ENCODE data around the gene FAM210B.
"Not testable (repeated sequence)": the region's sequence is repeated elsewhere in the genome, so short reads cannot be mapped to it uniquely, and the experiment has no call there.

The FAM210B gene

DNA sequence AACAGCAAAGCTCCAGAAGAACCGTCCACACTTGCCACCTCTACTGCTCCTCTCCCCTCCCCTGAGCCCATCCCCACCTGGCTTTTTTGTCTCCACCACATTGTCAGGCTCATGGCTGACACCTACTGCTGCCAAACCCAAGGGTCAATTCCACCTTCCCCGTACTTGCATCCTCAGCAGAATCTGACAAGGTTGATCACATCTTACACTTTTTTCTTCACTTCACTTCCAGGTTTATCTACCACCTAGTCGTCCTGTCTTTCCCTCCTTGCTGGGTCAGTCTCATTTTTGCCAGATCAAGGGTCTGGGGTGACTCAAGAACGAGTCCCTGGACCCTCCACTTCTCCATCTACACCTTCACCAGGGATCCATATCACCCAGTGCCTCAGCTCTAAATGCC is 30.1 kb downstream of the FAM210B start:
- peaks cover 10% of the 10 kb centered on the region for H3K4me1 Mint-ChIP-seq
- DNase-seq (ENCODE audit: low spot score in 2 of 2) (no peak), ATAC-seq (replicated peaks; ENCODE audit: extremely low read depth, poor library complexity, severe bottlenecking) (no peak)
- H3K4me3 Mint-ChIP-seq, result no peak overlapping the region
- no peaks in the 10 kb centered on the region for H3K9me3 Mint-ChIP-seq
- no peaks in the 10 kb centered on the region for H3K27me3 Mint-ChIP-seq
- peaks cover 6% of the 10 kb centered on the region for H3K36me3 Mint-ChIP-seq (ENCODE audit: insufficient read depth)
- H3K27ac Mint-ChIP-seq (ENCODE audit: low read depth), result no peak overlapping the region

DNA sequence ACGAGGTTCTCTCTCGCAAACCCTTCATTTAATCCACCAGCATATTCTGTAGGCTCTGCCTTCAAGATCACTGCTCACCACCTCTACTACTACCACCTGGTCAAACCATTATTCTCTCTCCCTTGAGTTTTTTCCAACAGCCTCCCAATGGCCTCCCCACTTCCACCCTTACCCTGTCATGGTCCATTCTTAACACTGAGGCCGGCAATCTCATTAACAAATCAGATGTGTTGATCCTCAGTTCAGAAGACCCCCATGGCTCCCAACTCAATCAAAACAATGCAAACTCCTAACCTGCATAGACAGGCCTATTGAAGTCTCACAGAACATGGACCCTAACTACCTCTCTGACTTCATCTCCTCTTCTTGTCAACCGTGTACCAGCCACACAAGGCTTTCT is 31.0 kb downstream of the FAM210B start:
- peaks cover 6% of the 10 kb centered on the region for H3K36me3 Mint-ChIP-seq (ENCODE audit: insufficient read depth)
- no peak for DNase-seq (ENCODE audit: low spot score in 2 of 2)
- H3K9me3 Mint-ChIP-seq, result no peaks in the 10 kb centered on the region
- H3K27me3 Mint-ChIP-seq, result no peaks in the 10 kb centered on the region
- H3K4me3 Mint-ChIP-seq, result no peak overlapping the region
- H3K4me1 Mint-ChIP-seq, result peaks cover 12% of the 10 kb centered on the region
- H3K27ac Mint-ChIP-seq (ENCODE audit: low read depth), result no peak overlapping the region
- no peak for ATAC-seq (replicated peaks; ENCODE audit: extremely low read depth, poor library complexity, severe bottlenecking)

DNA sequence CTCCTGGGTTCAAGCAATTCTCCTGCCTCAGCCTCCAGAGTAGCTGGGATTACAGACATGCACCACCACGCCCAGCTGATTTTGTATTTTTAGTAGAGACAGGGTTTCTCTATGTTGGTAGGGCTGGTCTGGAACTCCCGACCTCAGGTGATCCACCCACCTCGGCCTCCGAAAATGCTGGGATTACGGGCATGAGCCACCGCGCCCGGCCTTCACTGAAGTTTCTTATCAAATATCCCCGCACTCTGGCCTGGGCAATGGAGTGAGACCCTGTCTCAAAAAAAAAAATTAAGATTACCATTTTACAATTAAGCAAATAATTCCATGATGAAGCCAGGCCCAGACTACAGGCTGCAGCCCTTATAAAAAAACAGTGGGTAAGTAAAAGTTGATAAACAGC is 31.6 kb downstream of the FAM210B start:
- H3K27ac Mint-ChIP-seq (ENCODE audit: low read depth), result not testable (repeated sequence)

DNA sequence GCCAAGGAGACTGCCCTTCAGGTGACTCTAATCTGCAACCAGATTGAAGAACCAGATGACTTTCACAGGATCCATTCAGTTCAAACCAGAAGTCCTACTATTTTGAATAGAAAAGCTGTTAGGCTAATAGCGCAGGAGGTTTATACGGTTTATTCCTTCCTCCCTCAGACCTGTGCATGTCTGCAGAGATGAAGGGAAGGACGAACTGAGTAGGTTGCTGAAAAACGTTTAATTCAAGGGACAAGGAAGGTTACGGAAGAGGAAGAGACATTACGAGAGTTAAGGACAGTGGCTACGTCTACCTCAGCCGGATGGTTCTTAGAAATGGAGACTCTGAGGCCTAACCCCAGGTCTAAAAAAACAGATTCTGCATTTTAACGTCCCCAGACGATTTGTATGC is 32.3 kb downstream of the FAM210B start:
- no peak for DNase-seq (ENCODE audit: low spot score in 2 of 2)
- no peak overlapping the region for H3K4me3 Mint-ChIP-seq
- no peaks in the 10 kb centered on the region for H3K27me3 Mint-ChIP-seq
- H3K36me3 Mint-ChIP-seq (ENCODE audit: insufficient read depth), result peaks cover 14% of the 10 kb centered on the region
- peaks cover 22% of the 10 kb centered on the region for H3K4me1 Mint-ChIP-seq
- no peaks in the 10 kb centered on the region for H3K9me3 Mint-ChIP-seq
- no peak overlapping the region for H3K27ac Mint-ChIP-seq (ENCODE audit: low read depth)
- no peak for ATAC-seq (replicated peaks; ENCODE audit: extremely low read depth, poor library complexity, severe bottlenecking)

More for the DNA sequence above, 31.6 kb downstream of the FAM210B start:
- H3K36me3 Mint-ChIP-seq (ENCODE audit: insufficient read depth); H3K9me3 Mint-ChIP-seq; H3K4me3 Mint-ChIP-seq; H3K27me3 Mint-ChIP-seq; ATAC-seq (replicated peaks; ENCODE audit: extremely low read depth, poor library complexity, severe bottlenecking); DNase-seq (ENCODE audit: low spot score in 2 of 2): not testable (repeated sequence)
- peaks cover 18% of the 10 kb centered on the region for H3K4me1 Mint-ChIP-seq

DNA sequence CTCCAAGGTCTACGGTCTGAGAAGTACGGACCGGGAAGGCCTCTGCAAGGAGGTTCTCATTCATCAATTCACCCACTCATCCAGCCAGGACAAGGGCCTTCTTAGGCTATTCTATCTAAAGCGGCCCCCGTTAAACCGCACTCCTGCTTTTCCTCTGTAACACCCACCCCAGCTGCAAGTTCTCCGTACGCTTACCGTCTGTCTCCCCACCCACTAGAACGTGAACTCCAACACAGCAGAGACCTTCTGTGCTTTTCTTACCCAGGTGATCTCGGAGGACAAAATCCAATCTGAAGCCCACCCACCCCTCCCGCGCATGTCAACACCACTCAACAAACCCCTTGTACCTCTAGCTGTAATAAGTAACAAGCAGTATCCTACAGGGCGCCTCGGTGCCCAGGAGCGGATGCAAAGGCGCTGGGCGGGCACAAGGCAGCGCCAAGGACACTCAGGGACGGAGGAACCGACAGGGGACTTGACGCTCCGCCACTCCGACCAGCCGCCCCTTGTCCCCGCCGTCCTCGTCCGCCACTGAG is 32.9 kb downstream of the FAM210B start:
- Mint-ChIP-seq H3K4me3 (no peak overlapping the region), H3K36me3 (ENCODE audit: insufficient read depth) (peaks cover 18% of the 10 kb centered on the region), H3K27ac (ENCODE audit: low read depth) (no peak overlapping the region), H3K9me3 (no peaks in the 10 kb centered on the region), H3K4me1 (peaks cover 23% of the 10 kb centered on the region), H3K27me3 (no peaks in the 10 kb centered on the region)
- DNase-seq (ENCODE audit: low spot score in 2 of 2) (no peak), ATAC-seq (replicated peaks; ENCODE audit: extremely low read depth, poor library complexity, severe bottlenecking) (peak; percentile 4)

DNA sequence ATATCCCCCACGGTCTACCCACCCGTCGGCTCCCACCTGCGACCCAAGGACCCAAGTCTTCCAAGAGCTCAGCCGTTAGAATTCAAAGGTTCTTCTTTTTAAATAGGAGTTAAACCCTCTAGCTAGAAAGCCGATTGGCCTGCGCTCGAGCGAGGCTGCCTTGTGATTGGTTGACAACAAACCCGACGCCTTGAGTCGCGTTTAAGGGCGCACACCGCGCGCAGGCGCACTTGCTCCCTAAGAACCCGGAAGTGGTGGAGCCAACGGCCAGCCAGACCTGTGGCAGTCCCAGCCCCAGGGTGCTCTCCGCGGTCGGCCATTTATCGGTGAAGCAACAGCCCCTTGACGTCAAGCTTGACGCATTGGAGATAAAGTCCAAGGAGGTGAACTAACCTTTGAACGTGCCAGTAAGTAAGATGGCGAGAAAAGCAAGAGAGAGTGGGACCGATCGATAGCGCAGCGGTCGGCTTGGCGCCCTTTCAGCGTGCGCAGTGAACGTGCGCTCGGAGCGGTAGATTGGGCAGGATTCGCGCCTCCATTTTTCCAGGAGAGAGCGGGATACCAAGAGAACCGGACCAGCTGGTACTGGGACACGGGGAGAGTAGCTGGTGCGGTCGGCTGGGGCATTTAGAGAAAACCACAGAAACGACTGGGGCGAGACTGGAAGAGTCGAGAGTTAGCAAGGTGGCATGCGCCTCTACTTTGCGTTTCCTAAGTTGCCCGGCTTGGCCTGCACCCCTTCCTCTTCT is 33.5 kb downstream of the FAM210B start, which contains the start of the genes AURKA and CSTF1:
TSS of gene AURKA (minus strand) at position 84 of the 749 bp plus-strand sequence. CDS start 4,018 bp downstream, outside the sequence.
TSS of gene CSTF1 (plus strand) at position 514 of the 749 bp plus-strand sequence. CDS start 2,908 bp downstream, outside the sequence.
- Mint-ChIP-seq H3K27ac (ENCODE audit: low read depth) (no peak within 1 kb of the TSS), H3K4me1 (peaks cover 23% of the 10 kb centered on the region), H3K27me3 (no peaks in the 10 kb centered on the region), H3K4me3 (no peak within 1 kb of the TSS), H3K36me3 (ENCODE audit: insufficient read depth) (peaks cover 22% of the 10 kb centered on the region), H3K9me3 (no peaks in the 10 kb centered on the region)
- peak; percentile 98 for DNase-seq (ENCODE audit: low spot score in 2 of 2)
- ATAC-seq (replicated peaks; ENCODE audit: extremely low read depth, poor library complexity, severe bottlenecking), result peak; percentile 88

DNA sequence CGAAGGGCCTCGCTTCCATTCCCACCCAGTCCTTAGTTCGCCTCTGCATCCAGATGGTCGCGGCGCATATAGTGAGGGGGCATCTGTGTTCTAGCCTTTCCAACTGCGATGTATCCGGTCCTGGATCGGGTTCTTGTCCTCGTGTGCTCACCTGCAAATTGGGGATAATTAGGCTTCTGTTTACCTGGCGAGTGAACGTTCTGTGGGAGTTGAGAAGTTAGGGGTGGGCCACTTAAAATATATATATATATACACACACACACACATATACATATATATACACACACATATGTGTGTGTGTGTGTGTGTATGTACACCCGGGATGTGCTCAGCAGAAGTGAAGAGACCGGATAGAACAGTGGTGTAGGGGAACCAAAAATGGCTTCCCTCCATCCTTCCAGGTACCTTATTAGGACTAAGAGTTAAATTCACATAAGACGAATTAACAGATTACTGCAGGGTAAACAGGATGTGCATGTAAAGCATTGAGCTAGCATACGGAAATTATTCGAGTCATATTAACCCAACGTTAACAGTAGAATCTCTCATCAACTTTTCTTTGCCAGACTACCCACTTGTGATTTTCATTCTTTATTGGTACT is 34.2 kb downstream of the FAM210B start:
- ATAC-seq (replicated peaks; ENCODE audit: extremely low read depth, poor library complexity, severe bottlenecking) (peak; percentile 52), DNase-seq (ENCODE audit: low spot score in 2 of 2) (no peak)
- peaks cover 29% of the 10 kb centered on the region for H3K36me3 Mint-ChIP-seq (ENCODE audit: insufficient read depth)
- H3K4me1 Mint-ChIP-seq, result peaks cover 23% of the 10 kb centered on the region
- no peak overlapping the region for H3K27ac Mint-ChIP-seq (ENCODE audit: low read depth)
- H3K9me3 Mint-ChIP-seq, result no peaks in the 10 kb centered on the region
- H3K4me3 Mint-ChIP-seq, result no peak overlapping the region
- H3K27me3 Mint-ChIP-seq, result no peaks in the 10 kb centered on the region

DNA sequence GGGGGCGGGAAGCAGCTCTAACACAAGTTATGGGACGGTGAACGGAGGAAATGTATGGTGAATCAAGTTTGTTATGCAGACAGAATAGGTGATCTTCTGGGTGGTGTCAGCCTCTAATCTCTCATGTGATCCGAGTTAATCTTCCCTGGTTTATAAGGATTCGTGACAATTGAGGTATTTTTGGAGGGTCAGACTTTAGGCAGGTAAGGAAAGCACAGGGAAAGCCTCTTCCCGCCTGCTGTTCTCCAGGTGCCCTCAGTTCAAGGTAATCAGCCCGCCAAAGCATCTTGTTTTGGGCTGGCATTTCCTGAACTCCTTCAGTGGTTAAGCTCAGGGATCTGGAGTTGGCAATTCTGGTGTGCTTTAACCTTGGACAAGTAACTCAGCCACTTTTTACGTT is 34.9 kb downstream of the FAM210B start:
- no peak overlapping the region for H3K27ac Mint-ChIP-seq (ENCODE audit: low read depth)
- no peak for ATAC-seq (replicated peaks; ENCODE audit: extremely low read depth, poor library complexity, severe bottlenecking)
- H3K27me3 Mint-ChIP-seq, result no peaks in the 10 kb centered on the region
- no peak for DNase-seq (ENCODE audit: low spot score in 2 of 2)
- H3K36me3 Mint-ChIP-seq (ENCODE audit: insufficient read depth), result peaks cover 32% of the 10 kb centered on the region
- H3K9me3 Mint-ChIP-seq, result no peaks in the 10 kb centered on the region
- no peak overlapping the region for H3K4me3 Mint-ChIP-seq
- peaks cover 23% of the 10 kb centered on the region for H3K4me1 Mint-ChIP-seq

DNA sequence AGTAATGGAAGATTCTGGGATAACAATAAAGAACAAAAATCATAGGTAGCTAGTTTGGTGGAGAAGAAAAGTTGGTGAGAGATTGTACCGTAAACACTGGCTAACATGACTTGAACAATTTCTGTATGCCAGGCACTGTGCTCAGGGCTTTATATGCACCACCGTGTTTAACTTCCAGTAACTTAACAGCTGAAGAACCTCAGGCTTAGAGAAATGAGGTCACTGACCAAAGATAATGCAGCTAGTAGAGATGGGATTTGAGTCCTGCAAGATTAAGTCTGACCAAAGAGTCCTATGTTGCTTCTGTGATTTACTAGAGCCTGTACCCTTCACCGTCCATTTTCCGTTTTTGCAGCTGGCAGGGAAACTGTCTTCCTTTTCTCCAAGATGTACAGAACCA is 36.4 kb downstream of the FAM210B start:
- no peak overlapping the region for H3K4me3 Mint-ChIP-seq
- peaks cover 42% of the 10 kb centered on the region for H3K36me3 Mint-ChIP-seq (ENCODE audit: insufficient read depth)
- no peak for ATAC-seq (replicated peaks; ENCODE audit: extremely low read depth, poor library complexity, severe bottlenecking)
- H3K27me3 Mint-ChIP-seq, result no peaks in the 10 kb centered on the region
- no peaks in the 10 kb centered on the region for H3K9me3 Mint-ChIP-seq
- no peak for DNase-seq (ENCODE audit: low spot score in 2 of 2)
- H3K27ac Mint-ChIP-seq (ENCODE audit: low read depth), result peak overlapping the region; percentile 44
- peaks cover 24% of the 10 kb centered on the region for H3K4me1 Mint-ChIP-seq

DNA sequence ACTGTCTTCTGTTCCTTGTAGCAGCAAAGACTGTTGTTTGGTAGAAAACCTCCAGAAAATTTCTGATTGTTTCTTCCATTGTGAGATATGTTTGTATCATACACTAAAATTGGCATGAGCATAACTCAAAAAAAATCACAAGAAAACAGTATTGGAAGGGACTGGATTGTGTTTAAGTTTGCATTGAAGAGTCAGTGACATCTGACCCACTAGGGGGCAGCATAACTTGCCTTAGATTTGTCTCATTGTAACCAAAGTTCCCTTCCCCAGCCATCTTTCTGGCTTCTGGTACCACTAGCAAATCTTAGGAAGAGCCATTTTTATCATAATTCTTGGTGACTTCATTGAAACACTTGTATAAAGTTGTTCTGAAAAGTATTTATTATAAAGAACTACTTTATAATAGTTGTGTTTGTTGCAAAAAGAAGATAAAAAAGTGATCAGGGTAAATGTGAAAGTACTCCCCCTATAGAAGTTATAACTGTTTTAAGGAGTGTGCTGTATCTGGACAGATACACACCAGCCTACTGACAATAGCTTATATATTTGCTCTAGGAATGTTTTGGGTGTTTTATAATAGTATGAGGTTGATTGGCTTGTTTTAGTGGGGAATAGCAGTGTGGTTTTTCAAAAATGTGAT is 41.3 kb downstream of the FAM210B start:
- no peak overlapping the region for H3K4me3 Mint-ChIP-seq
- ATAC-seq (replicated peaks; ENCODE audit: extremely low read depth, poor library complexity, severe bottlenecking), result peak; percentile 36
- H3K36me3 Mint-ChIP-seq (ENCODE audit: insufficient read depth), result peaks cover 63% of the 10 kb centered on the region
- peak overlapping the region; percentile 67 for H3K27ac Mint-ChIP-seq (ENCODE audit: low read depth)
- H3K27me3 Mint-ChIP-seq, result no peaks in the 10 kb centered on the region
- DNase-seq (ENCODE audit: low spot score in 2 of 2), result peak; percentile 40 to 51
- peaks cover 14% of the 10 kb centered on the region for H3K4me1 Mint-ChIP-seq
- H3K9me3 Mint-ChIP-seq, result no peaks in the 10 kb centered on the region

DNA sequence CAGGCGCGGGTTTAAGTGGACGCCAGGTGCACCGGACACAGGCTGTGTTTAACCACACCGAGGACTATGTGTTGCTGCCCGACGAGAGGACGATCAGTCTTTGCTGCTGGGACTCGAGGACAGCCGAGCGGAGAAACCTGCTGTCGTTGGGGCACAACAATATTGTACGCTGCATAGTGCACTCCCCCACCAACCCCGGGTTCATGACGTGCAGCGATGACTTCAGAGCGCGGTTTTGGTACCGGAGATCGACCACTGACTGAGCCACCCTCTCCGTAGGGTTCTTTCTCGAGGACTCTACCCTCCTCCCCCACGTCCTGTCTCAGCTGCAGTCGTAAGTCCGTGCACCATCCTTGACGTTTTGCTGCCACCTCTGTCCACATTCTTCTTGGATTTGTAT is 44.7 kb downstream of the FAM210B start:
- no peak overlapping the region for H3K4me3 Mint-ChIP-seq
- peaks cover 6% of the 10 kb centered on the region for H3K4me1 Mint-ChIP-seq
- DNase-seq (ENCODE audit: low spot score in 2 of 2) (no peak), ATAC-seq (replicated peaks; ENCODE audit: extremely low read depth, poor library complexity, severe bottlenecking) (no peak)
- no peak overlapping the region for H3K27ac Mint-ChIP-seq (ENCODE audit: low read depth)
- no peaks in the 10 kb centered on the region for H3K27me3 Mint-ChIP-seq
- peaks cover 62% of the 10 kb centered on the region for H3K36me3 Mint-ChIP-seq (ENCODE audit: insufficient read depth)
- no peaks in the 10 kb centered on the region for H3K9me3 Mint-ChIP-seq

DNA sequence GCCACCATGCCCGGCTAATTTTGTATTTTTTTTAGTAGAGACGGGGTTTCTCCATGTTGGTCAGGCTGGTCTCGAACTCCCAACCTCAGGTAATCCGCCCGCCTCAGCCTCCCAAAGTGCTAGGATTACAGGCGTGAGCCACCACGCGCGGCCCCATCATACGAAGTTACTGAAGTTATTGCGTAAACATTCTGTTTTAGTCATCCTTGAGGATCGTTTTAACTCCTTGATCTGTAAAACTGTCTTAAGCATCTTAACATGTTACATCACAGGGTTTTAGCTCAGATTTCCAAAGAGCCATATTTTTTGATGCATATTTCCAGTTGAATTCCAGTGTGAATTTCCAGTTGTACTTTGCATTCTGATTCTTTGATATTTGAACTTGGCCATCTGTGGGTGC is 46.6 kb downstream of the FAM210B start:
- not testable (repeated sequence) for H3K4me3 Mint-ChIP-seq; H3K27me3 Mint-ChIP-seq; H3K27ac Mint-ChIP-seq (ENCODE audit: low read depth); H3K4me1 Mint-ChIP-seq; ATAC-seq (replicated peaks; ENCODE audit: extremely low read depth, poor library complexity, severe bottlenecking); H3K9me3 Mint-ChIP-seq; DNase-seq (ENCODE audit: low spot score in 2 of 2)
- H3K36me3 Mint-ChIP-seq (ENCODE audit: insufficient read depth), result peaks cover 51% of the 10 kb centered on the region
